ENCODE results near the gene MYO1A. TPM values are rescaled to one million over a fixed set of nuclear protein-coding genes. Genes with fewer than 3 reads are reported as not detected.
"Not testable (repeated sequence)": the region's sequence is repeated elsewhere in the genome, so short reads cannot be mapped to it uniquely, and the experiment has no call there.

Gene MYO1A
- total RNA-seq, 1 donor from 2014 or later = 0.13 TPM

GRCh38 chr12:56995930-56996496 is 53.9 kb downstream of the MYO1A start:
- DNase-seq (ENCODE audit: low read depth in 2 of 2) = no peak

DNA sequence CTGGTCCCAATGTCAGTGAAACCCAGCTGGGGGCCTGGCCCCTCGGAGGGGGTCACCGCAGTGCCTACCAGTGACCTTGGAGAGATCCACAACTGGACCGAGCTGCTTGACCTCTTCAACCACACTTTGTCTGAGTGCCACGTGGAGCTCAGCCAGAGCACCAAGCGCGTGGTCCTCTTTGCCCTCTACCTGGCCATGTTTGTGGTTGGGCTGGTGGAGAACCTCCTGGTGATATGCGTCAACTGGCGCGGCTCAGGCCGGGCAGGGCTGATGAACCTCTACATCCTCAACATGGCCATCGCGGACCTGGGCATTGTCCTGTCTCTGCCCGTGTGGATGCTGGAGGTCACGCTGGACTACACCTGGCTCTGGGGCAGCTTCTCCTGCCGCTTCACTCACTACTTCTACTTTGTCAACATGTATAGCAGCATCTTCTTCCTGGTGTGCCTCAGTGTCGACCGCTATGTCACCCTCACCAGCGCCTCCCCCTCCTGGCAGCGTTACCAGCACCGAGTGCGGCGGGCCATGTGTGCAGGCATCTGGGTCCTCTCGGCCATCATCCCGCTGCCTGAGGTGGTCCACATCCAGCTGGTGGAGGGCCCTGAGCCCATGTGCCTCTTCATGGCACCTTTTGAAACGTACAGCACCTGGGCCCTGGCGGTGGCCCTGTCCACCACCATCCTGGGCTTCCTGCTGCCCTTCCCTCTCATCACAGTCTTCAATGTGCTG is 54.6 kb downstream of the MYO1A start:
- no peak for DNase-seq (ENCODE audit: low read depth in 2 of 2)

DNA sequence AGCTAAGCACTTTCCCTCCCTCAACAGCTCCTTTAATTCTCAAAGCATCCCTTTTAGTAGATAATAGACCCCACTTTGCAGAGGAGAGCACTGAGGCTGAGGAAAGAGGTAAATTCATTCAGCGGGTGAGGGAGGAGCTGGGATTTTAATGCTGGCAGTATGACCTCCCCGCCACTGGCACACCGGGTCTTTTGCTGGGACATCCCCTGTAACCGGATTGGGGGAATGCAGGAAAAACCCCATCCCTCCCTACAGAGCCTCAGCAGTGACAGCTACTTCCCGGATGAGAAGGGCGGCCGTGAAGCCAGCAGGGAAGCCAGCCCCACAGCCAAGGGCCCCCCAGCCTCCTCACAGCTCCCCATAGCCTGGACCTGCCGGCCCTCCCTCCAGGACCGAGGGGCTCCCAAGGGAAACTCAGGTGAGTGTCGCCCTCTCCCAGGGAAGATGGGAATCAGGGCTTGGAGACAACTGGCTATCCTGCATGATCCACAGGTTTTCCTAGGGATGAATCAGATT is 55.6 kb downstream of the MYO1A start:
- no peak for DNase-seq (ENCODE audit: low read depth in 2 of 2)

- no peak for DNase-seq (ENCODE audit: low read depth in 2 of 2)
These were observed 56.6 kb downstream of the MYO1A start for GRCh38 chr12:56993346-56993745.

- peak; percentile 62 for DNase-seq (ENCODE audit: low read depth in 2 of 2)
These were observed 58.3 kb downstream of the MYO1A start for GRCh38 chr12:56991319-56992246.

DNA sequence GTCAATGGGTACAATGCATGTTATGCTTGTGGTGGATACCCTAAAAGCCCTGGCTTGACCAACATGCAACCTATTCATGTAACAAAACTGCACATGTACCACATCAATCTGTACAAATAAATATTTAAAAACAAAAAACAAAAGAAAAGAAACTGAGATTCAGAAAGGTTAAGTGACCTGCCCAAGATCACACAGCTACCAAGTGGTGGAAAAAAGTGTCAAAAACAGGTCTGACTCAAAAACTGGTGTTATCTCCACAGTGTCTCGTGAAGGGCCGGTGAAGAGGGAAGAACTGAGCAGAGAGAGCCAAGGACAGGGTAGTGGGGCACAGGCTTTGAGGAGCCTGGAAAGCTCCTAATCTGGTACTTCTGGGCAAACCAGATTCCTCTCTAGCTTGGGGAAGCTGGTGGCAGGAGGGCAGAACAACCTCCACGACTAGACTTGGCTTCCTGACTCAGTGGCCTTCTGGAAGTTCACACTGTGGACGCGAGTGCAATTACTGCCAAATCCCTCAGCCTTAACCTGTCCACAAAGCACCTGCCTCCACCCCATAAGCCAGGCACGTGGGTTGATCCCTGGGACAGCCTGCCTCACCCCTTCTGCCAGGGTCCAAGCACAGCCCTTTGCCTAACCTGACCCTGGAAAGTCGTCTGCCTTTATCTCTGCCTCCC is 59.1 kb downstream of the MYO1A start:
- no peak for DNase-seq (ENCODE audit: low read depth in 2 of 2)

DNA sequence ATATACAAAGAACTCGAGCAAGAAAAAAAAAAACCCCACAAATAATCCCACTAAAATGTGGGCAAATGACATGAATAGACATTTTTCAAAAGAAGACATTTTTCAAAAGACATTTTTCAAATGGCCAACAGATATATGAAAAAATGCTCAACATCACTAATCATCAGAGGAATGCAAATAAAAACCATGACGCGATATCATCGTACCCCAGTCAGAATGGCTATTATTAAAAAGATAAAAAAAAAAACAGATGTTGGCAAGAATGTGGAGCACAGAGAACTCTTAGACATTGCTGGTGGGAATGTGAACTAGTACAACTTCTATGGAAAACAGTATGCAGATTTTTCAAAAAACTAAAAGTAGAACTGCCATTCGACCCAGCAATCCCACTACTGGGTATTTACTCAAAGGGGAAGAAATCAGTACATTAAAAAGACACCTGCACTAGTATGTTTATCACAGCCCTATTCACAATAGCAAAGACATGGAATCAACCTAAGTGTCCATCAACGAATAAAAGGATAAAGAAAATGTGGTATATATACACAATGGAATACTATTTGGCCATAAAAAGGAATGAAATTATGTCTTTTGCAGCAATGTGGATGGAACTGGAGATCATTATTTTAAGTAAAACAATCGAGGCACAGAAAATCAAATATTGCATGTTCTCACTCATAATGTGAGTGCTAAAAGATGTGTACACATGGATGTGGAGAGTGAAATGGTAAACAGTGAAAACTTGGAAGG is 59.9 kb downstream of the MYO1A start:
- DNase-seq (ENCODE audit: low read depth in 2 of 2) = no peak

DNA sequence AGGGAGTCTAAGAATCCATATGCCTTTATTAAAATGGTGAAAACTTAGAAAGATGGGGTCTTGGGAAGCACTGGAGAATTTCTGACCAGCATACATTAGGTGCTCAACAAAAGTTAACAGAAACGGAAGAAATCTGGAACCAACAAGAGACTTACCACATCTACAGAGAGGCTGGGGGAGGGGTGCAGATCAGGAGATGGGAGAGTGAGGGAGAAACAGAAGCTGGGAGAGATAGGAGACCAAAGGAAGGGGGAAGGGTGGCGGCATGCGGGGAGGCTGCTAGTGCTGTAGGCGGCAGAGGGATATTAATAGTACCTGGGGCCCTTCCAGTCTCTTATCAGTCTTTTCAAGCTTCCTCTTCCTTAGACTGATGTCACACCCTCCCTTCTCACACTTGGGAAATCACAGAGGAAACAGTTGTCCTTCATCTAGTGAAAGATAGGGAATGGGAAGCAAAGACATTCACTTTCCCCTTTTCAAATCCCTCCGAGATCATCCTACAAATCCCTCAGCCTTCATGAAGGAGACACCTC is 61.7 kb downstream of the MYO1A start:
- DNase-seq (ENCODE audit: low read depth in 2 of 2) = peak in 1 of 2 donors; percentile 39

DNA sequence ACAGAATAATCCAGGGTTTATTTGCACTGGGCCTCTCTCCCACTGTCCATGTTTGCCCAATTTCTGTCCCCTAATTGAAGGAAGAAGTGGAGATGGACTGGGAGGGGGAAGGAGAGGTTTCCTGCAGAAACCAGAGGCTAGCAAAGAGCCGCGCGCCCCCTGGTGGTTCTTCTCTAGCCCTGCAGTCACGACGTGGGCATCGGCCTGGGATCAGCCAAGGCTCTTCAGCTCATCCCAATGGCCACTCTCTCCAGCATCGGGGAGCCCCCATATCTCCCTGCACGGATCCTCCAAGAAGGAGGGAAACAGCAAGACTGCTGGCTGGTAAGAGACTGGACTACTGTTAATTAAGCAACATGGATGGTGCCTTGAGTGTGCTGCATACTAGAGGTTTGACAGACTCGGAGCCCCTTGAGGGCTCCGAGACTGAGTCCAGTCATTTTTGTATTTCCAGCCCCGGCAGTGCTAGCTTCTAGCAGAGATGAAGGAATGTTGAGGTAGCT is 62.3 kb downstream of the MYO1A start:
- peak; percentile 39 to 73 for DNase-seq (ENCODE audit: low read depth in 2 of 2)

DNA sequence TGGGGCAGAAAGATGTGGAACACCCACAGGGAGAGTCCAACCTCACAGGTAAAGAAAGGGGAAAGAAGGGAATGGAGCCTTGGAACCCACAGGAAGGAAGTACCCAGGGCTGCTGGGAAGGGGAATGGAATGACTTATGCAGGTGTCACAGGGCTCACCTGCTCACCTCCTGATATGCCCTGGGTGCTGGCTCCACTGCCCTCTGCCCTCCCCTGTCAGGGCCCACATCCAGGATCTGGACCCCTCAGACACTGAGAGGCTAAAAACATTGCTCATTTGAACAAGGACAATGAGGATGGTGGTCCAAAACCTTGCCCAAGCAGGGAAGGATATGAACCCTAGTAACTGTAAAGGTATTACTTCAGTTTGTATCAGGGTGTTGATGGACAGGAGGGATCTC is 62.9 kb downstream of the MYO1A start:
- no peak for DNase-seq (ENCODE audit: low read depth in 2 of 2)

DNA sequence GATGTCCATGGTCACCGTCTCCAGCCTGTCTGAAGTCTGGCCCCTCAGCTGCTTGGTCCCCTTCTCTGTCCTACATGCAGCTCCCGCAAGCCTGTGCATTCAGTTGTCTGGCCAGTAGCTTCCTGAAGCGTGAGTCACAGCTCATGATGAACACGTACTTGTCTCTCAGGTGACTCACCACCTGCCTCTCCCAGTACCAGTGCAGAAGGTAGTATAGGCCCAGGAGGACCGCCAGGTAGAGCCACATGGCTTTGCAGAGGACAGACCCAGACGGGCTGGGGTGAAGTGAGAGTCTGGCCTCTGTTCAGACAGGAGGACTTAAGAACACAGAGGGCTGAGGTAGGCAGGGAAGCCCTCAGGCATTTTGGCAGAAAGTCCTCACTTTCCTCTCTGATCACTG is 64.2 kb downstream of the MYO1A start:
- peak in 1 of 2 donors; percentile 42 for DNase-seq (ENCODE audit: low read depth in 2 of 2)

DNA sequence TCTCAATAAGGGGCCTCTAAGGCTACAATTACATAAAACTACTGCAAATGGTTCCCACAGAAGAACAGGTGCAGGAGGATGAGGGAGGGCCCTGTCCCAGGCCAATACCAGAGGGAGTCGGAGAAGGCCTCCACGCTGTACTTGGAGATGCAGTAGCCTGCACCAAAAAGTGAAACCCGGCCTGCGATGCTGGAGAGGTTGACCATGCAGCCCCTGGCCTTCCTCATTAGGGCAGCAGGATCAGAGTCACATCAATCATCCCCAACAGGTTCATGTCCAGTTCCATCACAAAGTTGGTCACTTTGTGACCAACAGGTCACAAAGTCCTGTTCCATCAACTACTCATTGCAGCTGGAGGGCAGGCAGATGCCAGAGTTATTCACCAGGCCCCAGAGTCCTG is 66.5 kb downstream of the MYO1A start:
- DNase-seq (ENCODE audit: low read depth in 2 of 2) = no peak

GRCh38 chr12:56982578-56983236 is 67.2 kb downstream of the MYO1A start:
- DNase-seq (ENCODE audit: low read depth in 2 of 2) = not testable (repeated sequence)

DNA sequence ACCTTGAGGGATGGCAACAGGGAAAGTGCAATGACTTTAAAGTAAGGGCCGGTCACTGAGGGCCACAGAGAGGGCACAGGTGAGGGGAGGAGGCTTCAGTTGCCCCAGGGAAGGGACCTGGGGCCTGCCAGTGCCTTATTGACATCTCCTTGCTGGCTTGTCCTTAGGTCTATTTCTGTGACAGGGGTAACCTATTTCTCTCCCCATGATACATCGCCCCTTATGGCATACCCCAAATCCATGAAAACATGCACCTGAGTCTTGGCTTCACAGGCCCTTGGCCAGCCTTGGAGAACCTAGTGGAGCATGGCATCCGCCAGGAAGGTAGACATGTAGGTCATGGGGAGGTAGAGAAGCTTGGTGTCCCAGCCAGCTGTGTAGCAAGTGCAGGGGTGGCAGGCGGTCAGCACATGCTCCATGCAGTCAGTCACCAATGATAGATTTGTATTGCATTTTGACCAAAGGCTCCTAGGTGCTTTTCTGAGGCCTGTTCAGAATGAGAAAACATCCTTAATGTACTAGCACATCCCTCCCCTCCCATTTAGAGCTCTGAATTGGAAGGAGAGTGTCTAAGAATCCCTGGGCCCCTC is 68.9 kb downstream of the MYO1A start:
- DNase-seq (ENCODE audit: low read depth in 2 of 2) = no peak

DNA sequence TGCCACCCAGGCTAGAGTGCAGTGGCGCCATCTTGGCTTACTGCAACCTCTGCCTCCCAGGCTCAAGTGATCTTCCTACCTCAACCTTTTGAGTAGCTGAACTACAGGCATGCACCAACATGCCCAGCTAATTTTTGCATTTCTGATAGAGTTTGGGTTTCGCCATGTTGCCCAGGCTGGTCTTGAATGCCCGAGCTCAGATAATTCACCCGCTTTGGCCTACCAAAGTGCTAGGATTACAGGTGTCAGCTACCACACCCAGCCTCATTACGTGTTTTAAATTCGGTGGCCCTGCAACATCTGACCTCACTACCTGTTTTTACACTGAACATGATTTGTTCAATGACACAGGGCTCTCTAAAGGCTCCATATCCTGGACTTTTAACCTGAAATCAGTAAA is 69.7 kb downstream of the MYO1A start:
- DNase-seq (ENCODE audit: low read depth in 2 of 2) = no peak

GRCh38 chr12:56979628-56980027 is 70.3 kb downstream of the MYO1A start:
- no peak for DNase-seq (ENCODE audit: low read depth in 2 of 2)
